Thoracic aorta (tissue), 2 donors: ENCODE data around the gene PIEZO1. TPM values are rescaled to one million over a fixed set of nuclear protein-coding genes. Genes with fewer than 3 reads are reported as not detected.

Source experiments
- ATAC-seq: fragments of 150-250 bp; one replicate; pipeline ENCODE4 v1.8.0; 2017; ENCODE audit warnings: low read depth; ENCODE audit not compliant: insufficient number of reproducible peaks, low FRiP score
- DNase-seq: peaks from one replicate; pipeline ENCODE4 v3.0.0-alpha.2; 2020; ENCODE audit warnings: low spot score
- H3K27ac ChIP-seq, 2 donors: fragments of 200-600 bp; sonication (generic); 1 replicate in 1 of 2; 2 replicates in 1 of 2; pipeline ENCODE4 v1.5.1; 2016; ENCODE audit warnings: mild to moderate bottlenecking in 2 of 2, moderate library complexity in 2 of 2
- H3K27me3 ChIP-seq: fragments of 200-600 bp; sonication (generic); replicated peaks from 2 replicates; pipeline ENCODE4 v1.6.0; 2016; ENCODE audit warnings: mild to moderate bottlenecking; ENCODE audit not compliant: insufficient read depth
- H3K36me3 ChIP-seq: fragments of 200-600 bp; sonication (generic); one replicate; pipeline ENCODE4 v1.5.1; 2016
- H3K4me1 ChIP-seq, 2 donors: fragments of 200-600 bp; sonication (generic); 1 replicate in 1 of 2; 2 replicates in 1 of 2; pipeline versions ENCODE4 v1.5.1 to v1.6.0; 2016; ENCODE audit warnings: low read depth in 2 of 2, mild to moderate bottlenecking in 1 of 2; ENCODE audit not compliant: control insufficient read depth in 1 of 2
- H3K4me3 ChIP-seq: fragments of 200-600 bp; sonication (generic); 2 replicates; pipeline ENCODE4 v1.5.1; 2016; ENCODE audit warnings: mild to moderate bottlenecking
- H3K9me3 ChIP-seq: fragments of 200-600 bp; sonication (generic); 2 replicates; pipeline ENCODE4 v1.5.1; 2016
- CTCF ChIP-seq: fragments of 200-600 bp; sonication (generic); IDR thresholded peaks from one replicate; pipeline ENCODE4 v1.5.1; 2019; ENCODE audit warnings: antibody characterized with exemption
- total RNA-seq, 2 donors: library from RNA; depleted of rRNA; stranded (reverse); fragments of >200 nt; gene quantifications; one replicate each; pipeline versions ENCODE4 v1.1.0 to v1.2.3, GENCODE V29; 2016

The PIEZO1 gene
- total RNA-seq, 2 donors from 2014 or later = 108 to 179 TPM

GRCh38 chr16:88810912-88811768 is 26.1 kb upstream of the PIEZO1 start:
- Histone ChIP-seq H3K36me3 (peaks cover 11% of the 10 kb centered on the region), H3K27ac (peak overlapping the region; percentile 78 to 93), H3K4me1 (peaks cover 11 to 34% of the 10 kb centered on the region in 2 donors), H3K9me3 (no peaks in the 10 kb centered on the region), H3K27me3 (no peaks in the 10 kb centered on the region), H3K4me3 (peak overlapping the region; percentile 87)
- TF ChIP-seq CTCF = no peak
- ATAC-seq = peak; percentile 52
- DNase-seq = peak; percentile 25

- Histone ChIP-seq H3K27ac (peak overlapping the region; percentile 78 to 93), H3K4me3 (peak overlapping the region; percentile 87), H3K36me3 (peaks cover 11% of the 10 kb centered on the region), H3K27me3 (no peaks in the 10 kb centered on the region), H3K9me3 (no peaks in the 10 kb centered on the region), H3K4me1 (peaks cover 11 to 34% of the 10 kb centered on the region in 2 donors)
- ATAC-seq (no peak), DNase-seq (no peak)
- no peak for TF ChIP-seq CTCF
These were observed 25.3 kb upstream of the PIEZO1 start for GRCh38 chr16:88810166-88810911.

- ATAC-seq (no peak), DNase-seq (no peak)
- H3K9me3 ChIP-seq = no peaks in the 10 kb centered on the region
- H3K27me3 ChIP-seq = no peaks in the 10 kb centered on the region
- H3K4me1 ChIP-seq = peaks cover 11 to 35% of the 10 kb centered on the region in 2 donors
- TF ChIP-seq CTCF = no peak
- no peak overlapping the region for H3K27ac ChIP-seq
- H3K36me3 ChIP-seq = peaks cover 11% of the 10 kb centered on the region
- no peak overlapping the region for H3K4me3 ChIP-seq
These were observed 24.7 kb upstream of the PIEZO1 start for GRCh38 chr16:88809676-88810165.

GRCh38 chr16:88809068-88809675 is 24.2 kb upstream of the PIEZO1 start:
- H3K9me3 ChIP-seq = no peaks in the 10 kb centered on the region
- DNase-seq = no peak
- no peak overlapping the region for H3K27ac ChIP-seq
- no peak for TF ChIP-seq CTCF
- no peaks in the 10 kb centered on the region for H3K27me3 ChIP-seq
- peaks cover 11 to 41% of the 10 kb centered on the region in 2 donors for H3K4me1 ChIP-seq
- ATAC-seq = no peak
- H3K4me3 ChIP-seq = no peak overlapping the region
- peaks cover 11% of the 10 kb centered on the region for H3K36me3 ChIP-seq
